Cerebellar cortex (tissue), 1 donor: ENCODE measurements around the gene ZNF469.
"Not testable (repeated sequence)": the region's sequence is repeated elsewhere in the genome, so short reads cannot be mapped to it uniquely, and the experiment has no call there.

ENCODE experiments used
- DNase-seq: peaks from one replicate; pipeline ENCODE4 v3.0.0-alpha.2; 2015; ENCODE audit warnings: low spot score

ZNF469 gene

GRCh38 chr16:88360401-88360800, 22.4 kb upstream of the ZNF469 start:
- DNase-seq, result not testable (repeated sequence)

GRCh38 chr16:88360999-88361398, 21.8 kb upstream of the ZNF469 start:
- no peak for DNase-seq

- DNase-seq, result no peak
Measured at GRCh38 chr16:88361775-88362174, 21.0 kb upstream of the ZNF469 start.

- no peak for DNase-seq
Measured at GRCh38 chr16:88363239-88363891, 19.4 kb upstream of the ZNF469 start.

GRCh38 chr16:88365244-88365865, 17.4 kb upstream of the ZNF469 start:
- DNase-seq, result no peak

- no peak for DNase-seq
Measured at GRCh38 chr16:88366032-88366703, 16.6 kb upstream of the ZNF469 start.

GRCh38 chr16:88366704-88367047, 16.1 kb upstream of the ZNF469 start:
- DNase-seq, result no peak

DNA sequence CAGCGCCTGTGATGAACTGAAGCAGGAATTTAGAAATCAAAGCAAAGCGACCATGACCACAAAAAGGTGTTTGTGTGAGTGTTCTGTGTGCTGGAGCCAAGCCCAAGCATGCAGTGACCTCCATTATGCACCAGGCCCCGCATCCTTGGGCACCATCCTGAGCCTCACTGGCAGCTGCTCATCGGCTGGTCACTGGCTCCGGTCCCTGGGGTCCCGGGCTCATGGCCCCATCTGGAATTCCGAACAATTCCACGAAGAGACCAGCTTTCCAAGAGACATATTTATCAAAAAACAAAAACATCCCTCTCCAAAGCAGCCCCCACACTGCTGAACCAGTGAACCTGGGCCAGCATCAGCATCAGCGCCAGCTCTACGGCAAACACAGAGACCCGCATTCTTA, 15.2 kb upstream of the ZNF469 start:
- no peak for DNase-seq

DNA sequence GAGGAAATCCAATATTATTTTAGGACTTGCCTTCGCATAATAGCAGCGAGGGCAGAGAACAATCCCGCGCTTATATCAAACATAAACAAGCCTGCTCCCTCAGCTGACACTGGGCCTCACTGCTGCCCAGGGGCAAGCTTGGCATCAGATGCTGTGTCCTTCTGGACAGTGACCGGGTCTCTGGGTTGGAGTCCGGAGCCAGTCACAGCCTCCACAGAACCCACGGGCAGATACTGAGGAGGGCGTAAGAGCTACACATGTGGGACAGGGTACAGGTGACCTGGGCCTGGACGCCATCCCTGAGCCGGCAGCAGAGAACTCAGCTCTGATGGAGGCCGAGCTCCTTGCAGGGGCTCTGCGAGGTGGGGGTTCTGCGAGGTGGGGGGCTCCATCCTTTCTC, 14.7 kb upstream of the ZNF469 start:
- no peak for DNase-seq

- no peak for DNase-seq
Measured at GRCh38 chr16:88368994-88369393, 13.8 kb upstream of the ZNF469 start.

GRCh38 chr16:88369447-88370008, 13.2 kb upstream of the ZNF469 start:
- DNase-seq, result no peak

GRCh38 chr16:88370365-88370764, 12.4 kb upstream of the ZNF469 start:
- DNase-seq, result no peak

- DNase-seq, result no peak
Measured at GRCh38 chr16:88372522-88372921, 10.2 kb upstream of the ZNF469 start.

GRCh38 chr16:88373211-88373610, 9.5 kb upstream of the ZNF469 start:
- DNase-seq, result no peak

- no peak for DNase-seq
Measured at GRCh38 chr16:88373927-88374492, 8.7 kb upstream of the ZNF469 start.

- DNase-seq, result no peak
Measured at GRCh38 chr16:88374736-88375135, 8.0 kb upstream of the ZNF469 start.

- no peak for DNase-seq
Measured at GRCh38 chr16:88375236-88375975, 7.4 kb upstream of the ZNF469 start.

- DNase-seq, result no peak
Measured at GRCh38 chr16:88375996-88376834, 6.5 kb upstream of the ZNF469 start.

DNA sequence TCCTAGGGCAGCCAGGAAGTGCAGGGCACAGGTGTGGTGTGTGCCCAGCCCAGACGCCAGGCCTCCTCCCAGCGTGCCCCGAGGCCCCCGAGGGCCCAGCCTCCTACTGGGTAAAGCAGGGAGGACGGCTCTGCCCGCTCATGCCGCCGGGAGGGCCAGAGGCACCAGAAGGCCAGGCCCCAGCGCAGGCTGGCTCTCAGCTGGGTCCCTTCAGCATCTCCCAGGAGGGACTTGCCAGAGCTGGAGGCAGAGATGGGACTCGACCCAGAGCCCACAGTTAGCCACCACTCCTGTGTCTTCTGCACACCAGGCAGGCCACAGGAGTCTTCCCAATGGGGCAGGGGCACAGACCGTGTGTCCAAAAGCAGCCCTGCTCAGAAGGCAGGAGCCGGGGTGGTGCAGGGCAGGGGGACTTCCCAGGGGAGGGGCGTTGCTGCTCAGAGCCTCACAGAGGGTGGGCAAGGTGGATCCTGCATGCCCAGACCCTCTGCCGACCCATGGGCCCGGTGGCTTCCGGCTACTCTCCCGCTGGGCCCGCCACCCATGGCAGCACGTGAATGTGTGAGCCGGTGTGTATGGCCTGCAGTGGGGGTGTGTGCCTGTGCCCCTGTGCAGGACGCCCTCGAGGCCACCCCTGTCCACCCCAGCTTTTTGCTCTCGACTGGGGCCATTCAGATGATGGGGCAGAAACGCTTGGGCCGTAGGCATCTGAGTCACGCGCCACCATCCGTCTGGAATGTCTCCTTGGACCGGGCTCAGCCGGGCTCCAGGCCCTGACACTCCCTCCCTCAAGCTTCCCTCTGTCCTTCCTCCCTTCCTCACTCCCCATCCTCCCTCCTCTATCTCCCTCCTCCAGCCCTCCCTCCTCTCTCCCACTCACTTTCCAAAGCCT, 5.7 kb upstream of the ZNF469 start:
- no peak for DNase-seq

GRCh38 chr16:88377961-88378360, 4.8 kb upstream of the ZNF469 start:
- no peak for DNase-seq
